A549 (cell line): ENCODE results near the gene NTM.

Experiments used
- BHLHE40 ChIP-seq: IDR thresholded peaks from 2 replicates; pipeline ENCODE4 v1.6.1; 2012; ENCODE audit warnings: low read depth, low read length, inconsistent platforms
- EHMT2 ChIP-seq: fragments of 200-600 bp; sonication (generic); IDR thresholded peaks from 2 replicates; pipeline ENCODE4 v1.6.1; 2016; ENCODE audit warnings: antibody characterized with exemption, low read depth, mild to moderate bottlenecking, moderate library complexity
- FOSB ChIP-seq: fragments of 250-450 bp; sonication (Bioruptor Pico); IDR thresholded peaks from 2 replicates; pipeline ENCODE4 v1.5.0; 2020; ENCODE audit warnings: mild to moderate bottlenecking, moderate library complexity
- MAFK ChIP-seq: fragments of 450-650 bp; IDR thresholded peaks from 2 replicates; pipeline ENCODE4 v1.6.1; 2014; ENCODE audit not compliant: partially characterized antibody
- RAD21 ChIP-seq, 2 experiments: fragments of >200 bp in 1 of 2; sonication (Bioruptor Twin) in 1 of 2; formaldehyde crosslinking in 1 of 2; IDR thresholded peaks in 1 of 2; conservative IDR thresholded peaks in 1 of 2; 2 replicates in 1 of 2; 3 replicates in 1 of 2; pipeline ENCODE4 v1.6.1; 2012 to 2018; ENCODE audit warnings: inconsistent platforms in 1 of 2
- RFX5 ChIP-seq: fragments of 450-650 bp; IDR thresholded peaks from 2 replicates; pipeline ENCODE4 v1.7.1; 2014; ENCODE audit warnings: antibody characterized with exemption, mild to moderate bottlenecking, moderate library complexity
- TF ChIP-seq, protein P1 (sequence below): fragments of >200 bp; sonication (Bioruptor Twin); formaldehyde crosslinking; IDR thresholded peaks from 3 replicates; pipeline ENCODE4 v1.5.1; 2016
- TF ChIP-seq, protein P2 (sequence below): IDR thresholded peaks from 2 replicates; pipeline ENCODE4 v1.6.1; 2012

DNA sequence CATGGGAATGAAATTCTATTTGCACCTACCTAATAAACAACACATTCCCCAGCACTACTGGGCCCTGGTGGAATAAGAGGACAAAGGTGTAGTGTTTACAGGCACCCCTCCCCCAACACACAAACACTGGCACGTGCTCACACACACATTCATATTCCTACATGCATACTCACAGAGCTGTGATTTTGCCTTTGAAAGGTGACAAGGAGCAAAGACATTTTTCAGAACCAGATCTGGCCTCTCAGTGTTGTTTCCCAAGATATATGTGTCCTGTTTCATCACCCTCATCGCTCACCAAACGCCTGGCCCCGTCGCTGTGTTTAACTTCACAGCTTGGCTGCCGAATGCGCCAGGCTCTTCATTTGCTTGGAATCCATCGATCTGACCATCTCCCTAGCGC lies 292.6 kb downstream of the NTM start:
- no peak for TF ChIP-seq BHLHE40
- no peak for TF ChIP-seq FOSB (CRISPR knock-in tag)
- no peak for TF ChIP-seq RFX5
- TF ChIP-seq, protein P1, sequence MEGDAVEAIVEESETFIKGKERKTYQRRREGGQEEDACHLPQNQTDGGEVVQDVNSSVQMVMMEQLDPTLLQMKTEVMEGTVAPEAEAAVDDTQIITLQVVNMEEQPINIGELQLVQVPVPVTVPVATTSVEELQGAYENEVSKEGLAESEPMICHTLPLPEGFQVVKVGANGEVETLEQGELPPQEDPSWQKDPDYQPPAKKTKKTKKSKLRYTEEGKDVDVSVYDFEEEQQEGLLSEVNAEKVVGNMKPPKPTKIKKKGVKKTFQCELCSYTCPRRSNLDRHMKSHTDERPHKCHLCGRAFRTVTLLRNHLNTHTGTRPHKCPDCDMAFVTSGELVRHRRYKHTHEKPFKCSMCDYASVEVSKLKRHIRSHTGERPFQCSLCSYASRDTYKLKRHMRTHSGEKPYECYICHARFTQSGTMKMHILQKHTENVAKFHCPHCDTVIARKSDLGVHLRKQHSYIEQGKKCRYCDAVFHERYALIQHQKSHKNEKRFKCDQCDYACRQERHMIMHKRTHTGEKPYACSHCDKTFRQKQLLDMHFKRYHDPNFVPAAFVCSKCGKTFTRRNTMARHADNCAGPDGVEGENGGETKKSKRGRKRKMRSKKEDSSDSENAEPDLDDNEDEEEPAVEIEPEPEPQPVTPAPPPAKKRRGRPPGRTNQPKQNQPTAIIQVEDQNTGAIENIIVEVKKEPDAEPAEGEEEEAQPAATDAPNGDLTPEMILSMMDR = no peak
- no peak for TF ChIP-seq RAD21 (conservative IDR thresholded peaks at IDR 0.05 in 1 of 2, IDR thresholded peaks at IDR 0.05 in 1 of 2)
- no peak for TF ChIP-seq MAFK
- no peak for TF ChIP-seq EHMT2
- TF ChIP-seq, protein P2, sequence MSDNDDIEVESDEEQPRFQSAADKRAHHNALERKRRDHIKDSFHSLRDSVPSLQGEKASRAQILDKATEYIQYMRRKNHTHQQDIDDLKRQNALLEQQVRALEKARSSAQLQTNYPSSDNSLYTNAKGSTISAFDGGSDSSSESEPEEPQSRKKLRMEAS = no peak
